Caco-2 (cell line): Measurements from ENCODE around the gene SH3RF2. TPM values are rescaled to one million over a fixed set of nuclear protein-coding genes. Genes with fewer than 3 reads are reported as not detected.
"Not testable (repeated sequence)": the region's sequence is repeated elsewhere in the genome, so short reads cannot be mapped to it uniquely, and the experiment has no call there.

Source experiments
- BruUV-seq: library from RNA; stranded (reverse); fragments of 400-500 nt; replicated peaks from 2 replicates; lab custom pipeline; 2021; lab: Mats Ljungman, UMichigan
- CTCF ChIA-PET: fragments of 300-600 bp; sonication (Branson Sonifier 250); formaldehyde crosslinking; loops from one replicate; lab custom pipeline; 2022; ENCODE audit warnings: antibody characterized with exemption; lab: Charles Lee
- POLR2A ChIA-PET: fragments of 300-600 bp; sonication (Branson Sonifier 250); formaldehyde crosslinking; loops from one replicate; lab custom pipeline; 2022; ENCODE audit warnings: antibody characterized with exemption; lab: Charles Lee
- DNase-seq, 2 experiments: peaks; one replicate each; pipeline versions ENCODE4 v3.0.0 to v3.0.0-alpha.2; 2020 to 2022
- H3K27me3 ChIP-seq: replicated peaks from 2 replicates; pipeline ENCODE4 v1.6.0; 2011; ENCODE audit warnings: low read length; ENCODE audit not compliant: control insufficient read depth, insufficient read depth
- H3K36me3 ChIP-seq: 2 replicates; pipeline ENCODE4 v1.5.1; 2011; ENCODE audit warnings: low read length; ENCODE audit not compliant: control insufficient read depth, insufficient read depth
- H3K4me1 ChIP-seq: fragments of 250-450 bp; sonication (Bioruptor Pico); 2 replicates; pipeline ENCODE4 v1.5.1; 2020; ENCODE audit warnings: mild to moderate bottlenecking
- H3K4me3 ChIP-seq: 2 replicates; pipeline ENCODE4 v1.5.1; 2011; ENCODE audit warnings: low read depth, mild to moderate bottlenecking, control low read depth, low read length
- H3K9me3 ChIP-seq: fragments of 250-450 bp; sonication (Bioruptor Pico); 2 replicates; pipeline ENCODE4 v1.5.1; 2020; ENCODE audit warnings: mild to moderate bottlenecking, moderate library complexity
- H3K27ac Mint-ChIP-seq: one replicate; pipeline ENCODE4 v1.8.0; 2022; ENCODE audit warnings: mixed read lengths; ENCODE audit not compliant: unreplicated experiment
- H3K27me3 Mint-ChIP-seq: one replicate; pipeline ENCODE4 v1.8.0; 2022; ENCODE audit warnings: mixed read lengths; ENCODE audit not compliant: insufficient read depth, unreplicated experiment
- H3K36me3 Mint-ChIP-seq: one replicate; pipeline ENCODE4 v1.8.0; 2022; ENCODE audit warnings: mild to moderate bottlenecking, mixed read lengths; ENCODE audit not compliant: insufficient read depth, unreplicated experiment
- H3K4me1 Mint-ChIP-seq: one replicate; pipeline ENCODE4 v1.8.0; 2022; ENCODE audit warnings: low read depth, mixed read lengths; ENCODE audit not compliant: unreplicated experiment
- H3K4me3 Mint-ChIP-seq: one replicate; pipeline ENCODE4 v1.8.0; 2022; ENCODE audit warnings: mild to moderate bottlenecking, moderate library complexity, mixed read lengths; ENCODE audit not compliant: unreplicated experiment
- H3K9me3 Mint-ChIP-seq: one replicate; pipeline ENCODE4 v1.8.0; 2022; ENCODE audit warnings: mixed read lengths; ENCODE audit not compliant: unreplicated experiment
- CTCF ChIP-seq, 2 experiments: fragments of 200-600 bp in 1 of 2; IDR thresholded peaks; 1 replicate in 1 of 2; 2 replicates in 1 of 2; pipeline versions ENCODE4 v1.5.1 to v1.8.0; 2011 to 2022; ENCODE audit warnings: antibody characterized with exemption in 1 of 2, control low read depth in 1 of 2, inconsistent platforms in 1 of 2, low read depth in 1 of 2, low read length in 1 of 2, mild to moderate bottlenecking in 1 of 2, moderate library complexity in 1 of 2; ENCODE audit not compliant: insufficient read depth in 1 of 2, severe bottlenecking in 1 of 2, unreplicated experiment in 1 of 2
- intact Hi-C: fragments of 100-400 bp; cut with micrococcal nuclease; formaldehyde crosslinking; loops from one replicate; pipeline ENCODE4 v1.10.0; 2022; ENCODE audit not compliant: unreplicated experiment
- total RNA-seq: library from RNA; stranded (reverse); gene quantifications from 2 replicates; pipeline ENCODE4 v1.2.3, GENCODE V29; 2022

Gene SH3RF2
- total RNA-seq, 1 experiment from 2014 or later = 49.4 TPM

GRCh38 chr5:145960848-145961600, 24.6 kb downstream of the SH3RF2 start:
- Mint-ChIP-seq H3K9me3 (no peaks in the 10 kb centered on the region), H3K4me1 (peaks cover 43% of the 10 kb centered on the region), H3K36me3 (peaks cover 59% of the 10 kb centered on the region), H3K27ac (peak overlapping the region; percentile 46), H3K27me3 (no peaks in the 10 kb centered on the region), H3K4me3 (no peak overlapping the region)
- CTCF ChIA-PET = interaction anchor here (0.7 to 1.3 kb wide), 2 partner anchors 24 to 130 kb away, joined by 3 to 7 read pairs; no protein-coding TSS in a partner anchor
- intact Hi-C loops = loop anchor here (1.0 kb wide), 1 partner anchor 18 kb away; no protein-coding TSS in a partner anchor
- BruUV-seq = no TSS peak
- H3K27me3 ChIP-seq = no peaks in the 10 kb centered on the region
- H3K36me3 ChIP-seq = 0 out of 2 replicates have a peak, but pooled peaks cover 1% of the 10 kb centered on the region
- no peaks in the 10 kb centered on the region for H3K9me3 ChIP-seq
- TF ChIP-seq CTCF (IDR thresholded peaks at IDR 0.05; ENCODE audit: insufficient read depth in 1 of 2, low read depth in 1 of 2, low read length in 1 of 2, severe bottlenecking in 1 of 2, unreplicated experiment in 1 of 2) = no peak
- no peak for DNase-seq
- H3K4me3 ChIP-seq = no peak overlapping the region
- peaks cover 62% of the 10 kb centered on the region for H3K4me1 ChIP-seq
- POLR2A ChIA-PET = interaction anchor here (0.6 kb wide), 1 partner anchor 59 kb away, joined by 8 read pairs; no protein-coding TSS in a partner anchor

- peaks cover 70% of the 10 kb centered on the region for H3K4me1 ChIP-seq
- no peaks in the 10 kb centered on the region for H3K9me3 ChIP-seq
- no peak for DNase-seq
- POLR2A ChIA-PET = no interaction called here
- H3K27me3 Mint-ChIP-seq = no peaks in the 10 kb centered on the region
- peak overlapping the region; percentile 46 for H3K27ac Mint-ChIP-seq
- intact Hi-C loops = no loop called here
- no peaks in the 10 kb centered on the region for H3K27me3 ChIP-seq
- H3K9me3 Mint-ChIP-seq = no peaks in the 10 kb centered on the region
- no peak for TF ChIP-seq CTCF (IDR thresholded peaks at IDR 0.05; ENCODE audit: insufficient read depth in 1 of 2, low read depth in 1 of 2, low read length in 1 of 2, severe bottlenecking in 1 of 2, unreplicated experiment in 1 of 2)
- peaks cover 41% of the 10 kb centered on the region for H3K4me1 Mint-ChIP-seq
- CTCF ChIA-PET = no interaction called here
- BruUV-seq = no TSS peak
- 0 out of 2 replicates have a peak, but pooled peaks cover 1% of the 10 kb centered on the region for H3K36me3 ChIP-seq
- H3K4me3 ChIP-seq = no peak overlapping the region
- H3K4me3 Mint-ChIP-seq = no peak overlapping the region
- peaks cover 58% of the 10 kb centered on the region for H3K36me3 Mint-ChIP-seq
These were observed 25.6 kb downstream of the SH3RF2 start for GRCh38 chr5:145962001-145962400.

GRCh38 chr5:145964008-145964407, 27.6 kb downstream of the SH3RF2 start:
- H3K36me3 ChIP-seq, CTCF ChIA-PET, H3K9me3 Mint-ChIP-seq: not testable (repeated sequence)

More at GRCh38 chr5:145964008-145964407, 27.6 kb downstream of the SH3RF2 start:
- H3K27me3 Mint-ChIP-seq, H3K4me3 ChIP-seq, H3K9me3 ChIP-seq, DNase-seq, BruUV-seq, H3K4me3 Mint-ChIP-seq, POLR2A ChIA-PET, H3K27me3 ChIP-seq, intact Hi-C loops, H3K27ac Mint-ChIP-seq: not testable (repeated sequence)
- peaks cover 41% of the 10 kb centered on the region for H3K4me1 Mint-ChIP-seq
- H3K36me3 Mint-ChIP-seq = peaks cover 50% of the 10 kb centered on the region
- peaks cover 74% of the 10 kb centered on the region for H3K4me1 ChIP-seq
